ENCODE measurements around the gene LYPD6B.

The LYPD6B gene

GRCh38 chr2:149184991-149185390 is 146.5 kb downstream of the LYPD6B start:
- no peak overlapping the region for H4K8ac ChIP-seq (ENCODE audit: low read depth, low read length)
- no peak overlapping the region for H2AFZ ChIP-seq (ENCODE audit: low read length)
- H4K91ac ChIP-seq (ENCODE audit: low read depth, low read length, poor library complexity) = no peak overlapping the region
- H3K18ac ChIP-seq (ENCODE audit: low read length) = no peak overlapping the region
- H3K4me1 ChIP-seq (ENCODE audit: control insufficient read depth in 2 of 2, insufficient read depth in 1 of 2, low read depth in 1 of 2, low read length in 2 of 2) = peaks cover 0 to 7% of the 10 kb centered on the region in 2 donors
- no peaks in the 10 kb centered on the region for H3K36me3 ChIP-seq (replicated peaks in 1 of 2; ENCODE audit: control insufficient read depth in 2 of 2, insufficient read depth in 2 of 2, low read length in 2 of 2)
- H2BK120ac ChIP-seq (ENCODE audit: low read depth, low read length) = no peak overlapping the region
- no peak overlapping the region for H3K4me2 ChIP-seq (ENCODE audit: insufficient read depth, low read length, poor library complexity, severe bottlenecking)
- H3K27me3 ChIP-seq (ENCODE audit: control insufficient read depth in 3 of 3, insufficient read depth in 3 of 3, low read depth in 1 of 3, low read length in 3 of 3) = peaks cover 0 to 10% (median 0%) of the 10 kb centered on the region in 3 experiments
- H2BK15ac ChIP-seq (ENCODE audit: low read length) = no peak overlapping the region
- WGBS, 2 donors (ENCODE audit: extremely low coverage in 2 of 2, insufficient read length in 2 of 2, insufficient replicate concordance in 1 of 2) = no CpG with 5 or more reads among the region's 2 CpGs
- no peak for DNase-seq (ENCODE audit: low spot score)
- no peak overlapping the region for H3K23ac ChIP-seq (ENCODE audit: low read depth, low read length, poor library complexity)
- no peaks in the 10 kb centered on the region for H3K9me3 ChIP-seq (replicated peaks in 1 of 2; ENCODE audit: control insufficient read depth in 2 of 2, insufficient read depth in 1 of 2, low read depth in 1 of 2, low read length in 2 of 2)
- H2BK12ac ChIP-seq (ENCODE audit: low read length) = no peak overlapping the region
- no peak overlapping the region for H2BK5ac ChIP-seq (ENCODE audit: low read length)
- no peak overlapping the region for H3K27ac ChIP-seq (replicated peaks; ENCODE audit: low read length)
- H3K14ac ChIP-seq (ENCODE audit: low read length) = no peak overlapping the region
- H2AK5ac ChIP-seq (ENCODE audit: low read depth, low read length) = no peak overlapping the region
- no peaks in the 10 kb centered on the region for H3K79me1 ChIP-seq (ENCODE audit: low read depth, low read length)
- H3K9ac ChIP-seq (ENCODE audit: low read depth, low read length, poor library complexity) = no peak overlapping the region
- no peak overlapping the region for H3K4ac ChIP-seq (ENCODE audit: low read length)
- H3K4me3 ChIP-seq (ENCODE audit: low read length in 2 of 2) = no peak overlapping the region

- Histone ChIP-seq H3K9me3 (replicated peaks in 1 of 2; ENCODE audit: control insufficient read depth in 2 of 2, insufficient read depth in 1 of 2, low read depth in 1 of 2, low read length in 2 of 2) (no peaks in the 10 kb centered on the region), H2BK12ac (ENCODE audit: low read length) (no peak overlapping the region), H3K4me3 (ENCODE audit: low read length in 2 of 2) (no peak overlapping the region), H3K14ac (ENCODE audit: low read length) (no peak overlapping the region), H2AK5ac (ENCODE audit: low read depth, low read length) (no peak overlapping the region), H2BK5ac (ENCODE audit: low read length) (no peak overlapping the region), H2BK15ac (ENCODE audit: low read length) (no peak overlapping the region), H3K36me3 (replicated peaks in 1 of 2; ENCODE audit: control insufficient read depth in 2 of 2, insufficient read depth in 2 of 2, low read length in 2 of 2) (no peaks in the 10 kb centered on the region), H3K27ac (replicated peaks; ENCODE audit: low read length) (no peak overlapping the region), H3K4ac (ENCODE audit: low read length) (no peak overlapping the region), H3K27me3 (ENCODE audit: control insufficient read depth in 3 of 3, insufficient read depth in 3 of 3, low read depth in 1 of 3, low read length in 3 of 3) (peaks cover 0 to 10% (median 0%) of the 10 kb centered on the region in 3 experiments), H2BK120ac (ENCODE audit: low read depth, low read length) (no peak overlapping the region), H2AFZ (ENCODE audit: low read length) (no peak overlapping the region), H3K4me2 (ENCODE audit: insufficient read depth, low read length, poor library complexity, severe bottlenecking) (no peak overlapping the region), H3K9ac (ENCODE audit: low read depth, low read length, poor library complexity) (no peak overlapping the region), H4K8ac (ENCODE audit: low read depth, low read length) (no peak overlapping the region), H3K79me1 (ENCODE audit: low read depth, low read length) (no peaks in the 10 kb centered on the region), H3K18ac (ENCODE audit: low read length) (no peak overlapping the region), H4K91ac (ENCODE audit: low read depth, low read length, poor library complexity) (no peak overlapping the region), H3K23ac (ENCODE audit: low read depth, low read length, poor library complexity) (no peak overlapping the region), H3K4me1 (ENCODE audit: control insufficient read depth in 2 of 2, insufficient read depth in 1 of 2, low read depth in 1 of 2, low read length in 2 of 2) (no peaks in the 10 kb centered on the region)
- WGBS, 2 donors (ENCODE audit: extremely low coverage in 2 of 2, insufficient read length in 2 of 2, insufficient replicate concordance in 1 of 2) = no CpG with 5 or more reads among the region's 5 CpGs
- DNase-seq (ENCODE audit: low spot score) = no peak
Observed at GRCh38 chr2:149185942-149186490, 147.5 kb downstream of the LYPD6B start.

GRCh38 chr2:149187057-149187456 is 148.6 kb downstream of the LYPD6B start:
- no peaks in the 10 kb centered on the region for H3K4me1 ChIP-seq (ENCODE audit: control insufficient read depth in 2 of 2, insufficient read depth in 1 of 2, low read depth in 1 of 2, low read length in 2 of 2)
- H4K8ac ChIP-seq (ENCODE audit: low read depth, low read length) = no peak overlapping the region
- H3K27me3 ChIP-seq (ENCODE audit: control insufficient read depth in 3 of 3, insufficient read depth in 3 of 3, low read depth in 1 of 3, low read length in 3 of 3) = peaks cover 0 to 10% (median 0%) of the 10 kb centered on the region in 3 experiments
- H3K18ac ChIP-seq (ENCODE audit: low read length) = no peak overlapping the region
- H3K9me3 ChIP-seq (replicated peaks in 1 of 2; ENCODE audit: control insufficient read depth in 2 of 2, insufficient read depth in 1 of 2, low read depth in 1 of 2, low read length in 2 of 2) = no peaks in the 10 kb centered on the region
- DNase-seq (ENCODE audit: low spot score) = no peak
- no peak overlapping the region for H3K9ac ChIP-seq (ENCODE audit: low read depth, low read length, poor library complexity)
- no peak overlapping the region for H4K91ac ChIP-seq (ENCODE audit: low read depth, low read length, poor library complexity)
- no peak overlapping the region for H2AFZ ChIP-seq (ENCODE audit: low read length)
- H2BK12ac ChIP-seq (ENCODE audit: low read length) = no peak overlapping the region
- H3K23ac ChIP-seq (ENCODE audit: low read depth, low read length, poor library complexity) = no peak overlapping the region
- no peak overlapping the region for H2BK120ac ChIP-seq (ENCODE audit: low read depth, low read length)
- no peak overlapping the region for H2BK5ac ChIP-seq (ENCODE audit: low read length)
- H3K4me3 ChIP-seq (ENCODE audit: low read length in 2 of 2) = no peak overlapping the region
- H3K79me1 ChIP-seq (ENCODE audit: low read depth, low read length) = no peaks in the 10 kb centered on the region
- no peak overlapping the region for H2BK15ac ChIP-seq (ENCODE audit: low read length)
- H2AK5ac ChIP-seq (ENCODE audit: low read depth, low read length) = no peak overlapping the region
- no peaks in the 10 kb centered on the region for H3K36me3 ChIP-seq (replicated peaks in 1 of 2; ENCODE audit: control insufficient read depth in 2 of 2, insufficient read depth in 2 of 2, low read length in 2 of 2)
- no peak overlapping the region for H3K4me2 ChIP-seq (ENCODE audit: insufficient read depth, low read length, poor library complexity, severe bottlenecking)
- no peak overlapping the region for H3K14ac ChIP-seq (ENCODE audit: low read length)
- H3K4ac ChIP-seq (ENCODE audit: low read length) = no peak overlapping the region
- H3K27ac ChIP-seq (replicated peaks; ENCODE audit: low read length) = no peak overlapping the region

- Histone ChIP-seq H3K9me3 (replicated peaks in 1 of 2; ENCODE audit: control insufficient read depth in 2 of 2, insufficient read depth in 1 of 2, low read depth in 1 of 2, low read length in 2 of 2) (no peaks in the 10 kb centered on the region), H3K36me3 (replicated peaks in 1 of 2; ENCODE audit: control insufficient read depth in 2 of 2, insufficient read depth in 2 of 2, low read length in 2 of 2) (no peaks in the 10 kb centered on the region), H2AFZ (ENCODE audit: low read length) (no peak overlapping the region), H3K18ac (ENCODE audit: low read length) (no peak overlapping the region), H4K91ac (ENCODE audit: low read depth, low read length, poor library complexity) (no peak overlapping the region), H3K79me1 (ENCODE audit: low read depth, low read length) (no peaks in the 10 kb centered on the region), H3K27ac (replicated peaks; ENCODE audit: low read length) (no peak overlapping the region), H2BK5ac (ENCODE audit: low read length) (no peak overlapping the region), H2AK5ac (ENCODE audit: low read depth, low read length) (no peak overlapping the region), H2BK15ac (ENCODE audit: low read length) (no peak overlapping the region), H3K4ac (ENCODE audit: low read length) (no peak overlapping the region), H3K4me2 (ENCODE audit: insufficient read depth, low read length, poor library complexity, severe bottlenecking) (no peak overlapping the region), H4K8ac (ENCODE audit: low read depth, low read length) (no peak overlapping the region), H3K27me3 (ENCODE audit: control insufficient read depth in 3 of 3, insufficient read depth in 3 of 3, low read depth in 1 of 3, low read length in 3 of 3) (peaks cover 0 to 10% (median 0%) of the 10 kb centered on the region in 3 experiments), H2BK12ac (ENCODE audit: low read length) (no peak overlapping the region), H2BK120ac (ENCODE audit: low read depth, low read length) (no peak overlapping the region), H3K9ac (ENCODE audit: low read depth, low read length, poor library complexity) (no peak overlapping the region), H3K14ac (ENCODE audit: low read length) (no peak overlapping the region), H3K4me3 (ENCODE audit: low read length in 2 of 2) (no peak overlapping the region), H3K4me1 (ENCODE audit: control insufficient read depth in 2 of 2, insufficient read depth in 1 of 2, low read depth in 1 of 2, low read length in 2 of 2) (no peaks in the 10 kb centered on the region), H3K23ac (ENCODE audit: low read depth, low read length, poor library complexity) (no peak overlapping the region)
- no CpG with 5 or more reads among the region's 1 CpG for WGBS, 2 donors (ENCODE audit: extremely low coverage in 2 of 2, insufficient read length in 2 of 2, insufficient replicate concordance in 1 of 2)
- no peak for DNase-seq (ENCODE audit: low spot score)
Observed at GRCh38 chr2:149188291-149188690, 149.8 kb downstream of the LYPD6B start.
